ENCODE measurements around the gene PIP5KL1.

- TF ChIP-seq CTCF (IDR thresholded peaks at IDR 0.05; ENCODE audit: poor library complexity) (no peak), EZH2 (IDR thresholded peaks at IDR 0.05; ENCODE audit: borderline replicate concordance) (no peak)
Measured at GRCh38 chr9:127947841-127948710, 17.5 kb upstream of the PIP5KL1 start.
